ENCODE data around the gene PLEK.

GRCh38 chr2:68342470-68342869 is 22.6 kb upstream of the PLEK start:
- TF ChIP-seq, protein P1, sequence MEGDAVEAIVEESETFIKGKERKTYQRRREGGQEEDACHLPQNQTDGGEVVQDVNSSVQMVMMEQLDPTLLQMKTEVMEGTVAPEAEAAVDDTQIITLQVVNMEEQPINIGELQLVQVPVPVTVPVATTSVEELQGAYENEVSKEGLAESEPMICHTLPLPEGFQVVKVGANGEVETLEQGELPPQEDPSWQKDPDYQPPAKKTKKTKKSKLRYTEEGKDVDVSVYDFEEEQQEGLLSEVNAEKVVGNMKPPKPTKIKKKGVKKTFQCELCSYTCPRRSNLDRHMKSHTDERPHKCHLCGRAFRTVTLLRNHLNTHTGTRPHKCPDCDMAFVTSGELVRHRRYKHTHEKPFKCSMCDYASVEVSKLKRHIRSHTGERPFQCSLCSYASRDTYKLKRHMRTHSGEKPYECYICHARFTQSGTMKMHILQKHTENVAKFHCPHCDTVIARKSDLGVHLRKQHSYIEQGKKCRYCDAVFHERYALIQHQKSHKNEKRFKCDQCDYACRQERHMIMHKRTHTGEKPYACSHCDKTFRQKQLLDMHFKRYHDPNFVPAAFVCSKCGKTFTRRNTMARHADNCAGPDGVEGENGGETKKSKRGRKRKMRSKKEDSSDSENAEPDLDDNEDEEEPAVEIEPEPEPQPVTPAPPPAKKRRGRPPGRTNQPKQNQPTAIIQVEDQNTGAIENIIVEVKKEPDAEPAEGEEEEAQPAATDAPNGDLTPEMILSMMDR (IDR thresholded peaks at IDR 0.05; ENCODE audit: insufficient read depth, low read depth, low read length) = no peak
- no peak for TF ChIP-seq EZH2 (IDR thresholded peaks at IDR 0.05; ENCODE audit: insufficient read depth, low read length)
